A204.1 (cell line): Measurements from ENCODE around the gene DSCAM.
"Not testable (repeated sequence)": the region's sequence is repeated elsewhere in the genome, so short reads cannot be mapped to it uniquely, and the experiment has no call there.

Source experiments
- FAIRE-seq: peaks from 2 replicates; lab custom pipeline; 2012; peaks lifted over from hg19 to GRCh38; lab: Jason Lieb, UNC

The DSCAM gene

GRCh38 chr21:40379881-40380810, 466.8 kb downstream of the DSCAM start:
- no peak for FAIRE-seq

- no peak for FAIRE-seq
These were observed 469.8 kb downstream of the DSCAM start for GRCh38 chr21:40377135-40377534.

GRCh38 chr21:40373761-40374160, 473.2 kb downstream of the DSCAM start:
- no peak for FAIRE-seq

GRCh38 chr21:40372506-40372905, 474.5 kb downstream of the DSCAM start:
- no peak for FAIRE-seq

- FAIRE-seq = no peak
These were observed 475.6 kb downstream of the DSCAM start for GRCh38 chr21:40371329-40371728.

GRCh38 chr21:40356644-40357043, 490.3 kb downstream of the DSCAM start:
- no peak for FAIRE-seq

GRCh38 chr21:40355076-40355475, 491.9 kb downstream of the DSCAM start:
- FAIRE-seq = no peak

GRCh38 chr21:40351006-40351405, 496.0 kb downstream of the DSCAM start:
- FAIRE-seq = no peak

GRCh38 chr21:40349591-40349990, 497.4 kb downstream of the DSCAM start:
- no peak for FAIRE-seq

- FAIRE-seq = no peak
These were observed 501.1 kb downstream of the DSCAM start for GRCh38 chr21:40345711-40346321.

GRCh38 chr21:40340357-40340756, 506.6 kb downstream of the DSCAM start:
- FAIRE-seq = no peak

GRCh38 chr21:40339050-40339449, 507.9 kb downstream of the DSCAM start:
- FAIRE-seq = no peak

- FAIRE-seq = no peak
These were observed 509.0 kb downstream of the DSCAM start for GRCh38 chr21:40337981-40338380.

GRCh38 chr21:40335704-40336103, 511.3 kb downstream of the DSCAM start:
- FAIRE-seq = no peak

- FAIRE-seq = no peak
These were observed 512.8 kb downstream of the DSCAM start for GRCh38 chr21:40334159-40334558.

GRCh38 chr21:40333731-40334130, 513.2 kb downstream of the DSCAM start:
- no peak for FAIRE-seq

- no peak for FAIRE-seq
These were observed 515.2 kb downstream of the DSCAM start for GRCh38 chr21:40331804-40332203.

GRCh38 chr21:40331172-40331571, 515.8 kb downstream of the DSCAM start:
- FAIRE-seq = no peak

- FAIRE-seq = no peak
These were observed 522.6 kb downstream of the DSCAM start for GRCh38 chr21:40324389-40324788.

GRCh38 chr21:40320718-40321117, 526.2 kb downstream of the DSCAM start:
- not testable (repeated sequence) for FAIRE-seq

GRCh38 chr21:40318371-40318770, 528.6 kb downstream of the DSCAM start:
- FAIRE-seq = no peak

GRCh38 chr21:40316104-40316503, 530.9 kb downstream of the DSCAM start:
- no peak for FAIRE-seq

GRCh38 chr21:40315626-40316025, 531.3 kb downstream of the DSCAM start:
- no peak for FAIRE-seq

- FAIRE-seq = no peak
These were observed 533.7 kb downstream of the DSCAM start for GRCh38 chr21:40313260-40313659.
